Measurements from ENCODE around the gene ANAPC7. TPM values are rescaled to one million over a fixed set of nuclear protein-coding genes. Genes with fewer than 3 reads are reported as not detected.
"Not testable (repeated sequence)": the region's sequence is repeated elsewhere in the genome, so short reads cannot be mapped to it uniquely, and the experiment has no call there.

Gene ANAPC7
- total and polyA plus RNA-seq, 7 experiments from 2014 or later, result 26.6 to 71.7 (median 43.2) TPM

GRCh38 chr12:110340706-110341105 lies 62.8 kb downstream of the ANAPC7 start:
- POLR2A ChIA-PET, result interaction anchor here (0.9 kb wide), 1 partner anchor 11 kb away, joined by 4 read pairs; no protein-coding TSS in a partner anchor
- H3K27ac Mint-ChIP-seq, result peak overlapping the region in 1 of 9 donors; percentile 3
- Histone ChIP-seq H3K27ac (ENCODE audit: low read depth, low read length) (no peak overlapping the region), H3K36me3 (ENCODE audit: control insufficient read depth in 2 of 3, insufficient read depth in 3 of 3, low read length in 3 of 3) (peaks cover 41 to 100% (median 60%) of the 10 kb centered on the region in 3 experiments), H3K4me3 (ENCODE audit: low read length) (no peak overlapping the region), H3K9me3 (ENCODE audit: control insufficient read depth in 2 of 3, low read length in 3 of 3) (no peaks in the 10 kb centered on the region), H3K27me3 (ENCODE audit: control insufficient read depth in 2 of 2, insufficient read depth in 2 of 2, low read length in 2 of 2) (no peaks in the 10 kb centered on the region), H3K4me1 (ENCODE audit: control insufficient read depth in 2 of 2, insufficient read depth in 2 of 2, low read length in 2 of 2) (no peaks in the 10 kb centered on the region)
- CTCF ChIA-PET, result no interaction called here
- ATAC-seq (no peak), DNase-seq (no peak)
- no peak overlapping the region for H3K4me3 Mint-ChIP-seq
- peaks cover 0 to 10% (median 0%) of the 10 kb centered on the region in 7 donors for H3K4me1 Mint-ChIP-seq
- no peaks in the 10 kb centered on the region for H3K9me3 Mint-ChIP-seq
- no peaks in the 10 kb centered on the region for H3K27me3 Mint-ChIP-seq
- peaks cover 30 to 69% (median 44%) of the 10 kb centered on the region in 5 donors for H3K36me3 Mint-ChIP-seq
- intact Hi-C loops (cut with micrococcal nuclease), result no loop called here

GRCh38 chr12:110340261-110340660 lies 63.2 kb downstream of the ANAPC7 start:
- CTCF ChIA-PET; H3K4me3 Mint-ChIP-seq; H3K27ac ChIP-seq (ENCODE audit: low read depth, low read length); DNase-seq; H3K9me3 ChIP-seq (ENCODE audit: control insufficient read depth in 2 of 3, low read length in 3 of 3); H3K4me1 ChIP-seq (ENCODE audit: control insufficient read depth in 2 of 2, insufficient read depth in 2 of 2, low read length in 2 of 2); ATAC-seq; H3K27ac Mint-ChIP-seq; intact Hi-C loops (cut with micrococcal nuclease); H3K27me3 ChIP-seq (ENCODE audit: control insufficient read depth in 2 of 2, insufficient read depth in 2 of 2, low read length in 2 of 2); H3K27me3 Mint-ChIP-seq; H3K9me3 Mint-ChIP-seq; H3K4me3 ChIP-seq (ENCODE audit: low read length): not testable (repeated sequence)
- peaks cover 41 to 100% (median 60%) of the 10 kb centered on the region in 3 experiments for H3K36me3 ChIP-seq (ENCODE audit: control insufficient read depth in 2 of 3, insufficient read depth in 3 of 3, low read length in 3 of 3)
- Mint-ChIP-seq H3K36me3 (peaks cover 30 to 70% (median 44%) of the 10 kb centered on the region in 5 donors), H3K4me1 (peaks cover 0 to 13% (median 0%) of the 10 kb centered on the region in 7 donors)
- POLR2A ChIA-PET, result interaction anchor here (0.9 kb wide), 1 partner anchor 11 kb away, joined by 4 read pairs; no protein-coding TSS in a partner anchor

- ATAC-seq, result no peak
- DNase-seq, result no peak
- Histone ChIP-seq H3K4me1 (ENCODE audit: control insufficient read depth in 2 of 2, insufficient read depth in 2 of 2, low read length in 2 of 2) (no peaks in the 10 kb centered on the region), H3K27ac (ENCODE audit: low read depth, low read length) (no peak overlapping the region), H3K36me3 (ENCODE audit: control insufficient read depth in 2 of 3, insufficient read depth in 3 of 3, low read length in 3 of 3) (peaks cover 37 to 99% (median 53%) of the 10 kb centered on the region in 3 experiments), H3K9me3 (ENCODE audit: control insufficient read depth in 2 of 3, low read length in 3 of 3) (no peaks in the 10 kb centered on the region), H3K4me3 (ENCODE audit: low read length) (no peak overlapping the region), H3K27me3 (ENCODE audit: control insufficient read depth in 2 of 2, insufficient read depth in 2 of 2, low read length in 2 of 2) (no peaks in the 10 kb centered on the region)
- Mint-ChIP-seq H3K27me3 (no peaks in the 10 kb centered on the region), H3K27ac (peak overlapping the region in 2 of 9 donors; percentile 33 to 62), H3K9me3 (no peaks in the 10 kb centered on the region), H3K4me1 (peaks cover 0 to 8% (median 0%) of the 10 kb centered on the region in 7 donors), H3K36me3 (peaks cover 25 to 63% (median 40%) of the 10 kb centered on the region in 5 donors), H3K4me3 (no peak overlapping the region)
- ChIA-PET CTCF (no interaction called here), POLR2A (no interaction called here)
- intact Hi-C loops (cut with micrococcal nuclease), result no loop called here
These were observed 64.1 kb downstream of the ANAPC7 start for GRCh38 chr12:110339184-110339952.

- Mint-ChIP-seq H3K27ac (peak overlapping the region in 4 of 9 donors; percentile 30 to 62 (median 38)), H3K9me3 (no peaks in the 10 kb centered on the region), H3K36me3 (peaks cover 22 to 63% (median 36%) of the 10 kb centered on the region in 5 donors), H3K4me1 (peaks cover 0 to 3% (median 0%) of the 10 kb centered on the region in 7 donors), H3K4me3 (no peak overlapping the region), H3K27me3 (no peaks in the 10 kb centered on the region)
- Histone ChIP-seq H3K4me1 (ENCODE audit: control insufficient read depth in 2 of 2, insufficient read depth in 2 of 2, low read length in 2 of 2) (no peaks in the 10 kb centered on the region), H3K27ac (ENCODE audit: low read depth, low read length) (no peak overlapping the region), H3K9me3 (ENCODE audit: control insufficient read depth in 2 of 3, low read length in 3 of 3) (no peaks in the 10 kb centered on the region), H3K36me3 (ENCODE audit: control insufficient read depth in 2 of 3, insufficient read depth in 3 of 3, low read length in 3 of 3) (peaks cover 34 to 99% (median 54%) of the 10 kb centered on the region in 3 experiments), H3K4me3 (ENCODE audit: low read length) (no peak overlapping the region), H3K27me3 (ENCODE audit: control insufficient read depth in 2 of 2, insufficient read depth in 2 of 2, low read length in 2 of 2) (no peaks in the 10 kb centered on the region)
- no peak for DNase-seq
- ATAC-seq, result peak; percentile 44
- intact Hi-C loops (cut with micrococcal nuclease), result no loop called here
- ChIA-PET POLR2A (no interaction called here), CTCF (interaction anchor here (0.6 kb wide), 1 partner anchor 19 kb away, joined by 3 read pairs; no protein-coding TSS in a partner anchor)
These were observed 64.8 kb downstream of the ANAPC7 start for GRCh38 chr12:110338754-110339153.

GRCh38 chr12:110337912-110338710 lies 65.4 kb downstream of the ANAPC7 start:
- no peak overlapping the region for H3K4me3 ChIP-seq (ENCODE audit: low read length)
- no peak for ATAC-seq
- H3K4me3 Mint-ChIP-seq, result no peak overlapping the region
- H3K36me3 ChIP-seq (ENCODE audit: control insufficient read depth in 2 of 3, insufficient read depth in 3 of 3, low read length in 3 of 3), result peaks cover 28 to 98% (median 54%) of the 10 kb centered on the region in 3 experiments
- POLR2A ChIA-PET, result no interaction called here
- CTCF ChIA-PET, result interaction anchor here (0.6 kb wide), 1 partner anchor 20 kb away, joined by 3 read pairs; no protein-coding TSS in a partner anchor
- H3K9me3 Mint-ChIP-seq, result no peaks in the 10 kb centered on the region
- peaks cover 17 to 63% (median 36%) of the 10 kb centered on the region in 5 donors for H3K36me3 Mint-ChIP-seq
- H3K27ac Mint-ChIP-seq, result peak overlapping the region in 3 of 9 donors; percentile 15 to 30 (median 21)
- H3K27me3 Mint-ChIP-seq, result no peaks in the 10 kb centered on the region
- intact Hi-C loops (cut with micrococcal nuclease), result no loop called here
- H3K4me1 ChIP-seq (ENCODE audit: control insufficient read depth in 2 of 2, insufficient read depth in 2 of 2, low read length in 2 of 2), result no peaks in the 10 kb centered on the region
- no peak for DNase-seq
- H3K9me3 ChIP-seq (ENCODE audit: control insufficient read depth in 2 of 3, low read length in 3 of 3), result no peaks in the 10 kb centered on the region
- H3K27ac ChIP-seq (ENCODE audit: low read depth, low read length), result no peak overlapping the region
- peaks cover 0 to 2% (median 0%) of the 10 kb centered on the region in 7 donors for H3K4me1 Mint-ChIP-seq
- no peaks in the 10 kb centered on the region for H3K27me3 ChIP-seq (ENCODE audit: control insufficient read depth in 2 of 2, insufficient read depth in 2 of 2, low read length in 2 of 2)

GRCh38 chr12:110335481-110336045 lies 67.9 kb downstream of the ANAPC7 start:
- peak overlapping the region in 3 of 9 donors; percentile 29 to 41 (median 34) for H3K27ac Mint-ChIP-seq
- POLR2A ChIA-PET, result interaction anchor here (0.5 kb wide), 1 partner anchor 123 kb away, joined by 3 read pairs; no protein-coding TSS in a partner anchor
- H3K36me3 ChIP-seq (ENCODE audit: control insufficient read depth in 2 of 3, insufficient read depth in 3 of 3, low read length in 3 of 3), result peaks cover 24 to 93% (median 38%) of the 10 kb centered on the region in 3 experiments
- H3K9me3 ChIP-seq (ENCODE audit: control insufficient read depth in 2 of 3, low read length in 3 of 3), result no peaks in the 10 kb centered on the region
- no peak for DNase-seq
- H3K4me3 Mint-ChIP-seq, result no peak overlapping the region
- H3K4me3 ChIP-seq (ENCODE audit: low read length), result no peak overlapping the region
- peaks cover 0 to 8% (median 0%) of the 10 kb centered on the region in 7 donors for H3K4me1 Mint-ChIP-seq
- no peaks in the 10 kb centered on the region for H3K27me3 Mint-ChIP-seq
- H3K27me3 ChIP-seq (ENCODE audit: control insufficient read depth in 2 of 2, insufficient read depth in 2 of 2, low read length in 2 of 2), result no peaks in the 10 kb centered on the region
- no peak overlapping the region for H3K27ac ChIP-seq (ENCODE audit: low read depth, low read length)
- intact Hi-C loops (cut with micrococcal nuclease), result no loop called here
- H3K9me3 Mint-ChIP-seq, result no peaks in the 10 kb centered on the region
- H3K36me3 Mint-ChIP-seq, result peaks cover 14 to 58% (median 25%) of the 10 kb centered on the region in 5 donors
- ATAC-seq, result no peak
- CTCF ChIA-PET, result interaction anchor here (0.6 kb wide), 1 partner anchor 97 kb away, joined by 4 read pairs; no protein-coding TSS in a partner anchor
- no peaks in the 10 kb centered on the region for H3K4me1 ChIP-seq (ENCODE audit: control insufficient read depth in 2 of 2, insufficient read depth in 2 of 2, low read length in 2 of 2)

Measured in naive thymus-derived CD4-positive, alpha-beta T cell (primary cell).